Measurements from ENCODE around the gene GALC. TPM values are rescaled to one million over a fixed set of nuclear protein-coding genes. Genes with fewer than 3 reads are reported as not detected.

GALC gene
- polyA plus RNA-seq, 1 donor (not counting 4 experiments of a cell fraction or from before 2014, with no cell fraction given), result 7.9 TPM

GRCh38 chr14:87999277-87999676 is 6.3 kb upstream of the GALC start:
- no peaks in the 10 kb centered on the region for H3K36me3 ChIP-seq (ENCODE audit: control insufficient read depth in 2 of 2, extremely low read depth in 1 of 2, insufficient read depth in 2 of 2, low read length in 2 of 2)
- DNase-seq (ENCODE audit: low read depth, low spot score) (no peak), FAIRE-seq (no peak)
- H3K9ac ChIP-seq (ENCODE audit: control insufficient read depth, extremely low read depth, insufficient read depth, low read length), result no peak overlapping the region
- TF ChIP-seq CTCF (optimal IDR thresholded peaks at IDR 0.05 in 1 of 3, IDR thresholded peaks at IDR 0.05 in 1 of 3, conservative IDR thresholded peaks at IDR 0.05 in 1 of 3; ENCODE audit: extremely low read depth in 1 of 3, insufficient read depth in 2 of 3, low read length in 3 of 3) (no peak), EZH2 (IDR thresholded peaks at IDR 0.05; ENCODE audit: low read length) (no peak)
- no peaks in the 10 kb centered on the region for H3K79me2 ChIP-seq (ENCODE audit: control insufficient read depth, insufficient read depth, low read length)
- no peak overlapping the region for H3K4me3 ChIP-seq (ENCODE audit: control insufficient read depth in 2 of 3, extremely low read depth in 1 of 3, insufficient read depth in 2 of 3, low read depth in 1 of 3, low read length in 3 of 3)
- H3K4me2 ChIP-seq (ENCODE audit: control insufficient read depth, extremely low read depth, insufficient read depth, low read depth, low read length), result no peak overlapping the region
- H3K9me1 ChIP-seq (ENCODE audit: control insufficient read depth, extremely low read depth, insufficient read depth, low read length), result no peaks in the 10 kb centered on the region
- H3K27me3 ChIP-seq (ENCODE audit: control insufficient read depth, extremely low read depth, insufficient read depth, low read length), result no peaks in the 10 kb centered on the region
- dilution Hi-C loops (cut with MboI; ENCODE audit: extremely low pct_ligation_motif_present, low sequenced_read_pairs), result no loop called here
- no peak overlapping the region for H3K27ac ChIP-seq (ENCODE audit: control insufficient read depth, insufficient read depth, low read length)
- H2AFZ ChIP-seq (ENCODE audit: control insufficient read depth, low read length), result no peak overlapping the region
- H3K4me1 ChIP-seq (ENCODE audit: control insufficient read depth, extremely low read depth, insufficient read depth, low read length), result no peaks in the 10 kb centered on the region
- no peaks in the 10 kb centered on the region for H3K9me3 ChIP-seq (ENCODE audit: control insufficient read depth, low read depth, low read length)
- H4K20me1 ChIP-seq (ENCODE audit: control insufficient read depth, extremely low read depth, insufficient read depth, low read length), result no peaks in the 10 kb centered on the region

- Histone ChIP-seq H3K9me1 (ENCODE audit: control insufficient read depth, extremely low read depth, insufficient read depth, low read length) (no peaks in the 10 kb centered on the region), H3K9me3 (ENCODE audit: control insufficient read depth, low read depth, low read length) (no peaks in the 10 kb centered on the region), H3K36me3 (ENCODE audit: control insufficient read depth in 2 of 2, extremely low read depth in 1 of 2, insufficient read depth in 2 of 2, low read length in 2 of 2) (no peaks in the 10 kb centered on the region), H3K9ac (ENCODE audit: control insufficient read depth, extremely low read depth, insufficient read depth, low read length) (no peak overlapping the region), H3K27ac (ENCODE audit: control insufficient read depth, insufficient read depth, low read length) (no peak overlapping the region), H3K4me2 (ENCODE audit: control insufficient read depth, extremely low read depth, insufficient read depth, low read depth, low read length) (no peak overlapping the region), H3K27me3 (ENCODE audit: control insufficient read depth, extremely low read depth, insufficient read depth, low read length) (no peaks in the 10 kb centered on the region), H2AFZ (ENCODE audit: control insufficient read depth, low read length) (no peak overlapping the region), H3K79me2 (ENCODE audit: control insufficient read depth, insufficient read depth, low read length) (no peaks in the 10 kb centered on the region), H4K20me1 (ENCODE audit: control insufficient read depth, extremely low read depth, insufficient read depth, low read length) (no peaks in the 10 kb centered on the region), H3K4me1 (ENCODE audit: control insufficient read depth, extremely low read depth, insufficient read depth, low read length) (peaks cover 2% of the 10 kb centered on the region), H3K4me3 (ENCODE audit: control insufficient read depth in 2 of 3, extremely low read depth in 1 of 3, insufficient read depth in 2 of 3, low read depth in 1 of 3, low read length in 3 of 3) (no peak overlapping the region)
- TF ChIP-seq EZH2 (IDR thresholded peaks at IDR 0.05; ENCODE audit: low read length) (no peak), CTCF (optimal IDR thresholded peaks at IDR 0.05 in 1 of 3, IDR thresholded peaks at IDR 0.05 in 1 of 3, conservative IDR thresholded peaks at IDR 0.05 in 1 of 3; ENCODE audit: extremely low read depth in 1 of 3, insufficient read depth in 2 of 3, low read length in 3 of 3) (no peak)
- FAIRE-seq, result no peak
- dilution Hi-C loops (cut with MboI; ENCODE audit: extremely low pct_ligation_motif_present, low sequenced_read_pairs), result no loop called here
- no peak for DNase-seq (ENCODE audit: low read depth, low spot score)
These were observed 5.5 kb upstream of the GALC start for GRCh38 chr14:87998482-87998881.
